Measurements from ENCODE around the gene DAPK1.

GRCh38 chr9:87465816-87466215 is 31.9 kb upstream of the DAPK1 start:
- TF ChIP-seq CTCF (IDR thresholded peaks at IDR 0.05) (no peak), POLR2A (IDR thresholded peaks at IDR 0.05) (no peak)
